Skeletal muscle satellite cell (primary cell): ENCODE results near the gene TENM4.

ENCODE experiments used
- H3K27me3 ChIP-seq: 2 replicates; pipeline ENCODE4 v1.7.0; 2013; ENCODE audit warnings: low read length; ENCODE audit not compliant: control insufficient read depth, insufficient read depth
- H3K36me3 ChIP-seq: 2 replicates; pipeline ENCODE4 v1.7.0; 2013; ENCODE audit warnings: mild to moderate bottlenecking, control low read depth, low read length; ENCODE audit not compliant: insufficient read depth
- H3K4me1 ChIP-seq: 2 replicates; pipeline ENCODE4 v1.7.0; 2013; ENCODE audit warnings: low read length; ENCODE audit not compliant: control insufficient read depth, insufficient read depth
- H3K4me2 ChIP-seq: 2 replicates; pipeline ENCODE4 v1.7.0; 2013; ENCODE audit warnings: mild to moderate bottlenecking, low read length
- H3K4me3 ChIP-seq: 2 replicates; pipeline ENCODE4 v1.7.0; 2013; ENCODE audit warnings: low read length
- H3K9ac ChIP-seq: 2 replicates; pipeline ENCODE4 v1.7.0; 2013; ENCODE audit warnings: mild to moderate bottlenecking, low read depth, low read length, moderate library complexity
- H3K9me3 ChIP-seq: replicated peaks from 2 replicates; pipeline ENCODE4 v1.7.0; 2013; ENCODE audit warnings: mild to moderate bottlenecking, control low read depth, low read length

TENM4 gene

DNA sequence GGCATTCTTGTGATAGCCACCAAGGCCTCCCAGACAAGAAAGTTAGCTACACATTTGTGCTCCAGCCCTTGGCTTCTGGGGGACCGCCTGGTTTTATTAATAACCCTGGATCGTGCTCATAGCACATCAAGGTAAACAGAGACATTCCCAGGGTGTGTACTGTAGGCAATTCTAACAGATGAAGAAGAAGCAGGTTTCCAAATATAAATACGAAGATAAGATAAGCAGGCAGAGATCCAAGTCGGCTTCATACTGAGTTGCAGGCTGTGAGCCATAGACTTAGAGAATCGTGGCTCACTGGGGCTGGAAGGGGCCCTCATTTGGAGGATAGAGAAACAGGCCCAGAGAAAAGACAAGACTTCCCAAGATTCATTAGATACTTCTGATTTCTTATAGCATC, 131.4 kb downstream of the TENM4 start:
- no peaks in the 10 kb centered on the region for H3K4me1 ChIP-seq
- no peak overlapping the region for H3K4me3 ChIP-seq
- no peaks in the 10 kb centered on the region for H3K27me3 ChIP-seq
- H3K9me3 ChIP-seq = no peaks in the 10 kb centered on the region
- no peak overlapping the region for H3K9ac ChIP-seq
- H3K36me3 ChIP-seq = no peaks in the 10 kb centered on the region
- H3K4me2 ChIP-seq = no peak overlapping the region

DNA sequence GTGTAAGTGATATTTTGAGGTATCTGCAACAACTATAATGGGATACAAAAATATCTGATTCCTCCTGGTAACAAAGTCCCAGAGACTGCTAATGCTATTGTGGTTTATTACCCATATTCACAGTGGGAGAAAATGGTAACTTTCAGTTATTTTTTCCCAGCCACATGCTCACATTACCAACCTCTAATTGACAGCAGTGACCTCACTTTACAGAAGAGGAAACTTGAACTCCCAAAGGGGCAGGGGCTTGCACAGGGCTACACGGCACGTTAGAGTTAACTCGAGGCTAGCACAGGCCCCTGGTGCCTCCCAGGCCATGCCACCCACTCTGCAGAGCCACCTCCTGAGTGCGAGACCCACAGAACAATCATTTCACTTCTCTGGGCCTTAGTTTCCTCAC, 132.4 kb downstream of the TENM4 start:
- H3K4me1 ChIP-seq = no peaks in the 10 kb centered on the region

DNA sequence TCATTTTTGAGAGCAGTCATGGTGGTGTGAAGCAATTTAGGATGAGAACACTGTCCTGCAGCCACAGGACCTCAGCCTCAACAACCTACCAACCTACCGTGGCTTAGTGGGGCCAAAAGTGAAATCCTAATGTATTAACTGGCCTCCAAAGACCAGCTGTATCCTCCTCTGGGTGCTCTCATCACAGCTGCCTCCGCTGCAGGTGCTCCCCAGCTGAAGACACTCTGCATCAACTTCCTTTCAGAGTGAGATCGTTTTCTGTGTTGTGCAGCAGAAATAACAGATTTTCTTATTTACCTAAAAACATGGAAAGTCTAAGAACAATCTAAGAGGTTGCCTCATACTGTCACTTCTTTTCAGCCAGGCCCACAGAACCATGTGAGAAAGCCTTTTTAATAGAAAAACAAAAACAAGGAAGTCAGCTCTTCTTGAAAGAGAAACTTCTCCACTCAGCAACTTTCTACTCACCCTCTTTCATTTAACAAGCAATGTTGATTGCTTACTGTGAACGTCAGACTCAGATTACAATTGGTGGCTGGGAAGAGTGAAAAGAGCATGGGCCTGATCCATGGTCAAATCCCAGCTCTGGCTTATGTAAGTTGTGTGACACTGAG, 136.1 kb downstream of the TENM4 start:
- no peak overlapping the region for H3K4me3 ChIP-seq
- H3K4me2 ChIP-seq = no peak overlapping the region
- no peaks in the 10 kb centered on the region for H3K4me1 ChIP-seq
- no peaks in the 10 kb centered on the region for H3K9me3 ChIP-seq
- no peak overlapping the region for H3K9ac ChIP-seq
- H3K27me3 ChIP-seq = no peaks in the 10 kb centered on the region
- no peaks in the 10 kb centered on the region for H3K36me3 ChIP-seq

More for the DNA sequence above, 132.4 kb downstream of the TENM4 start:
- H3K9me3 ChIP-seq = no peaks in the 10 kb centered on the region
- H3K27me3 ChIP-seq = no peaks in the 10 kb centered on the region
- no peak overlapping the region for H3K9ac ChIP-seq
- H3K36me3 ChIP-seq = no peaks in the 10 kb centered on the region
- no peak overlapping the region for H3K4me3 ChIP-seq
- H3K4me2 ChIP-seq = no peak overlapping the region

DNA sequence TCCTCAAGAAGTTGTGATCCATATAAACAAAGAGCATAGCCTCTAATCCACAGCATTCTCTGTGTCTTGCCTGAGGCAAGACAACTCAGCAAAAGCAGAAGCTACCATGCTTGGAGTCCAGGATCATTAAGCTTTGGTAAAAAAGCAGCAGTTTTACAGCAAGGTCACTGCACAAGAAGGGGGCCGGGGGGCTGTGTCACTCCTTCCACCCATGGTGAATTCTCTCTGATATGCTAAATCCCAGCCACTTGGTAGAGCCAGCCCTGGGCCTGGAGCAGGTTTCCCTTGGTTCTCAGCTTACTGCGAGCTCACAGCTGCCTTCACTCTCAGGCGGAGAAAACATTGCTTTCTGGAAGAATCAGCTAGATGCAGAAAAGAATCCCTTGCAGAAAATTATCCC, 144.7 kb downstream of the TENM4 start:
- Histone ChIP-seq H3K4me3 (no peak overlapping the region), H3K4me1 (no peaks in the 10 kb centered on the region), H3K27me3 (no peaks in the 10 kb centered on the region), H3K9me3 (no peaks in the 10 kb centered on the region), H3K36me3 (no peaks in the 10 kb centered on the region), H3K9ac (no peak overlapping the region), H3K4me2 (no peak overlapping the region)

DNA sequence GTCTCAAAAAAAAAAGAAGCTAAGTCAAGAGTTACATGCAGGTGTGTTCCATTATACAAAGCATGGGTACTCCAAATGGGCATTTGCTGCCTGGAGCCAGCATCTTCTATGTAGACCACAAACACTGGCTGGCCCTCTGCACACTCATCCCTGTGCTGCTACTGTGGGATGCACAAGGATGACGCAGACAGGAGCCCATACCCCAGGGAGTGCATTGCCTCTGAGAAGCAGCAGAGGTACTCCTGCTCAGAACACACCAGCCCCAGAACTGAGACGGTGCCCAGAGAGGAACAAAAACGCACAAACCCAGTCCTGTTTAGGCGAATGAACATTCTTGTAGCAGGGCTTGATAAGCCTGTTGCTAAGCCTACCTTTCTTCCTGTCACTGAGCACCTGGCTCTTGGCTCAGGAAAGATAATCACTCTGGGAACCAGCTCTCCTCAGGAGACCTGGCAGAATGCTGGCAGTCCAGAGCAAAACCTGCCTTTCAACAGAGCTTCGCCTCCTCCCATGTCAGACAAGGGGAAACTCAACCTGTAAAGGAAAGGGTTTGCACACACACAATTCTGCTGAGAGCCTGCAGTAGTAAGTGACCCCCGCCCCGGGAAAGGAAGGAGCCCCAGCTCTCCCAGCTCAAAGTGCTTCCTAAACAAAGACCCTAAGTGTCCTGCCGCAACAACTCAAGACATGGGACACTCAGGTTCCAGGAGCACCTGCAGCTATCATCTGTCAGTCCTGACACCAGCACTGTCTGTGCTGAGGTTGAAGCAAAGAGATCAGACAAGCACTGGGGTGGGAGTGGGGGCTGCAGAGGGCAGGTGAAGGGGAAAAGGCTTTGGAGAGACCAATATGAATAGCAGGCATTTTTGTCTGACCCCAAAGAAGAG, 145.7 kb downstream of the TENM4 start:
- H3K9ac ChIP-seq = no peak overlapping the region
- no peaks in the 10 kb centered on the region for H3K36me3 ChIP-seq
- no peaks in the 10 kb centered on the region for H3K9me3 ChIP-seq
- H3K4me1 ChIP-seq = no peaks in the 10 kb centered on the region
- no peak overlapping the region for H3K4me2 ChIP-seq
- no peaks in the 10 kb centered on the region for H3K27me3 ChIP-seq
- no peak overlapping the region for H3K4me3 ChIP-seq

DNA sequence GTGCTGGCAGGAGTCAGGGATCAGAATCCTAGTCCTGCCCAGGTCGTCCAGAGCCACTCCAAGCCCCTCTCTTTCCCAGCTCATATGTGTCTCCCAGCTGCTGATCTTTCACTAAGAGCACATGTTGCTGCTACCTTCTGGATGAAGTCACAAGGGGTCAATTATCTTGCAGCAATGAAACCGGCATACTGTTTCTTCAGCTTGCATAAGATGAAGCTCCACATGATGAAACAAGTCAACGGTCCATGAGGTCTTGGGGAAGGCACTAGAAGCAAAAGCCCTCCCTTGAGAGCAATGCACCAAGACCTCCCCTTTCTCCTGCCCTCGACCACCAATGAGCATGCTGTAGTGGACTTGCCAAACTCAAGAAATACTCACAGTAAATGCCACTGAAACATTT, 148.9 kb downstream of the TENM4 start:
- Histone ChIP-seq H3K4me3 (no peak overlapping the region), H3K9me3 (no peaks in the 10 kb centered on the region), H3K36me3 (no peaks in the 10 kb centered on the region), H3K4me2 (no peak overlapping the region), H3K9ac (no peak overlapping the region), H3K4me1 (no peaks in the 10 kb centered on the region), H3K27me3 (no peaks in the 10 kb centered on the region)

DNA sequence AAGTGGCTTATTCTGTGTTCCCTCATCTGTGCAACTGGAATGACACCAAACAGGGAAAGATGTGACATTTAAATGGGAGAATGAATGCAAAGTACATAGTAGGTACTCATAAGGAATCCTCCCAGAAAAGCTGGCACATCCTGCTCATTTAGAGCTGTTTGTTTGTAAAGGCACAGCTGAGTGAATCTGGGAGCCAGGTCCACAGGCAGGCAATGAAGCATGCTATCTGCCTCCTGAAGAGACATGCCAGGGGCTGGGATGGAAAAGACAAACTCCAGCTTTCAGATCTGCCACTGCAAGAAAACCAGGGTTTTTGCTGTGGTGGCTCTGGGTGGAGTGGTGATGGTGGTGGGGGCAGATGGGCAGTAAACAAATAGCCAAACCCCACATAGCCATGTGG, 150.1 kb downstream of the TENM4 start:
- no peaks in the 10 kb centered on the region for H3K9me3 ChIP-seq
- H3K9ac ChIP-seq = no peak overlapping the region
- H3K4me1 ChIP-seq = no peaks in the 10 kb centered on the region
- H3K36me3 ChIP-seq = no peaks in the 10 kb centered on the region
- no peaks in the 10 kb centered on the region for H3K27me3 ChIP-seq
- H3K4me3 ChIP-seq = no peak overlapping the region
- no peak overlapping the region for H3K4me2 ChIP-seq

DNA sequence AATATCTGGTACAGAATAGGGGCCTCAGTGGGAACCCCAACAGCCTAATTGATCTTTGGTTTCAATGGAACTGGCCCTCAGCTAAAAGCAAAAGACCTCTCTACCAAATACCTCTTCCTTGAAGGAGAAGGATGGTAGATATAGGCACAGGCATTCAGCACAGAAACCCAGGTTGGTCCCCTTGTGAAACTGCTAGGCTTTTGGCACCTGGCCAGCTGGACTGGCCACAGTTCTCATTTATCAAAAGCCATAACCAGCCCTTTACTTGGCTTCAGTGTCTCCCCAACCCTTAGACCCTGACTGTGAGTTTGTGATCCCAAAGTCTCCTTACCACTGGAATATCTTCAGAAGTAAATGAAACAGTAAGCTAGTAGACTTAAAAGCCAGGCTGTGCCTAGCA, 152.9 kb downstream of the TENM4 start:
- H3K4me1 ChIP-seq = no peaks in the 10 kb centered on the region
- no peak overlapping the region for H3K9ac ChIP-seq
- H3K4me3 ChIP-seq = no peak overlapping the region
- no peak overlapping the region for H3K4me2 ChIP-seq
- no peaks in the 10 kb centered on the region for H3K36me3 ChIP-seq
- no peaks in the 10 kb centered on the region for H3K27me3 ChIP-seq
- H3K9me3 ChIP-seq = no peaks in the 10 kb centered on the region

DNA sequence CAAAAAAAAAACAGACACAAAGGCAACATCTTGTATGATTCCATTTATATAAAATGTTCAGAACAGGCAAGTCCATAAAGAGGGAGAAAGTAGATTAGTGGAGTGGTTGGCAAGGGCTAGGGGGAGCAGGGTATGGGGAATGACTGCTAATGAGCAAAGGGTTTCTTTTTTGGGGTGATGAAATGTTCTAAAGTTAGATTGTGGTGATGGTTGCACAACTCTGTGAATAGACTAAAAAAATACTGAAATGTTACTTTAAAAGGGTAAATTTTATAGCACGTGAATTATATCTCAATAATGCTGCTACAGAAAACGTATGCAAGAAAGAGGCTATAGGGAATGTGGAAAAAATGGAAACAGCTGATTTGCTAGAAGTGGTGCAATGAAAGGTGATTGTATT, 155.1 kb downstream of the TENM4 start:
- H3K4me2 ChIP-seq = no peak overlapping the region
- no peaks in the 10 kb centered on the region for H3K36me3 ChIP-seq
- H3K4me3 ChIP-seq = no peak overlapping the region
- H3K9me3 ChIP-seq = no peaks in the 10 kb centered on the region
- no peaks in the 10 kb centered on the region for H3K4me1 ChIP-seq
- no peaks in the 10 kb centered on the region for H3K27me3 ChIP-seq
- H3K9ac ChIP-seq = no peak overlapping the region

DNA sequence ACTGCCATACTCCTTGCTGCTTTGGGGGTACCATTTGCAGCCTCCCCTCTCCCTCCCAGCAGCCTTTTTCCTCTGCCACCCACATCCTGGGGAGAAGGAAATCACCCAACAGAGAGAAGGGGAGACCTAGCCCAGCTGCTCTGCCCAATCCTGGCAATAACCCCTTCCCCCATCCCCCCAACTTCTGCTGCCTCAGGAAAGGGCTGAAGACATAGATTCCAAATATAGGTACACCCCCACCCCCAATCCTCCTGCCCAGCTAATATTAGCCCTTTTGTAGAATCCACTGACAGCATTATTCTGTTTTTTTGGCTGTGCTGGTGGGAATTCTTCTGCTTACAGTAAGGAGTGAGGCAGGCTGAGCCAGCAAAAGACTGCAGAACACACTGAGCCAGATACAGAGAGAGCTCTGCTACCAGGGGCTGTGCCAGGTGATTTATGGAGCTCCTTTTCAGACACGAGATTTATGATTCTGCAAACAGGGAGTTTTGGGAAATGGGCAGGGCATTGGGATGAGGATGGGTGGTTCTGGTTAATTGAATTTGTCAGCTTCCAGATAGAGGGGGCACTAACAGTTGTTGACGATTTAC, 164.0 kb downstream of the TENM4 start:
- H3K4me2 ChIP-seq = no peak overlapping the region
- peaks cover 8% of the 10 kb centered on the region for H3K4me1 ChIP-seq
- H3K4me3 ChIP-seq = no peak overlapping the region
- no peak overlapping the region for H3K9ac ChIP-seq
- H3K9me3 ChIP-seq = no peaks in the 10 kb centered on the region
- H3K27me3 ChIP-seq = no peaks in the 10 kb centered on the region
- H3K36me3 ChIP-seq = no peaks in the 10 kb centered on the region

DNA sequence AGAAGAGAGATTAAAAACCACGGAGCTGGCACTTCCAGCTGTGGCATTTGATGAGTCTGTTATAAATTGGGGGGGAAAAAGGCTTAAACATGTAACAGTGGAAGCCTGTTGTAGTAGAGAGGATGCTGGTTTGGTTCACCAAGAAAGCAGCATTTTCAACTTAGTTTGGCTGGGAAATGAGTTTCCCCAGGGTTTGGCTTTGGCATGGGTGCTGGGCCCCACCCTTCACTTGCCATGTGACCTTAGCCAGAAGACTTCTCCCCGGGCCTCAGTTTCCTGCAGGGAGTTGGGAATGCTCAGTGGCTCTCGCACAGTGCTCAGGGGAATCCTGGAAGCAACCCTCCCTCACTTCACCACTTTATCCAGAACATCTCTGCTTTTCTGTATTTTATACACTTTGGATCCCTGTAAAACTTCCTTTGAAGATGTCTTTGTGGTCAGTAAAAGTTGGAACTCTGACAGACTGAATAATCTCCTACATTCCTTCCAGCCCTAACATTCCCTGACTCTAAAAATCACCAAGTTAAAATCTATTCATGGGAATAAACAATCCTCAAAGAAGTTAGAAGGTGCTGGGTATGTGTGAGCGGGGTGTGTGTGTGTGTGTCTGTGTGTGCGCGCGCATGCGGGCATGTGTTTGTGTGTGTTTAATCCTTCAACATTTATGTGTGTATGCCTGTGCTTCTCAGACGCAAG, 166.0 kb downstream of the TENM4 start:
- Histone ChIP-seq H3K36me3 (no peaks in the 10 kb centered on the region), H3K27me3 (no peaks in the 10 kb centered on the region), H3K4me2 (peak overlapping the region; percentile 11), H3K9ac (no peak overlapping the region), H3K4me3 (no peak overlapping the region), H3K4me1 (peaks cover 8% of the 10 kb centered on the region), H3K9me3 (no peaks in the 10 kb centered on the region)
